ENCODE measurements around the gene FAM120B.
"Not testable (repeated sequence)": the region's sequence is repeated elsewhere in the genome, so short reads cannot be mapped to it uniquely, and the experiment has no call there.

The FAM120B gene

DNA sequence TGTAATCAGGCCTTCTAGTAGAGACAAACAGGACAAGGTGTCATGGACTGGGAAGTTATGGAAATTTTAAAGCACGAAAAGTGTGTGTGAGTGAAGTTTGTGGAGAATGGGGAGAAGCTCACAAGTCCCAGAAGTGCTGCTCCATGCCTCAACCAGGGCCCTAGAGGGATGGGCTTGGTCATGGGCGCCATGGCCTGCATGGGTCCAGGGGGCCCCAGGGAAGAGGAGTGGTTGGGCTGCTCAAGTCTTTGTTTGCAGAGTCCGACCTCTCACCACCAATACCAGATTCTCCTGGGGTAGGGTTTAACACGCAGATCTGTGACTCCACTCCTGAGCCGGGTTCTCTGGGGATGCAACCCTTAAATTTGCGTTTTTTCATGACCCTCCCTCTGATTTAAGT, 88.4 kb downstream of the FAM120B start:
- no peak for DNase-seq

- DNase-seq = not testable (repeated sequence)
Measured at GRCh38 chr6:170398743-170399369, 92.3 kb downstream of the FAM120B start.

- DNase-seq = not testable (repeated sequence)
Measured at GRCh38 chr6:170399955-170400558, 93.5 kb downstream of the FAM120B start.

GRCh38 chr6:170402318-170403040, 95.9 kb downstream of the FAM120B start:
- no peak for DNase-seq

DNA sequence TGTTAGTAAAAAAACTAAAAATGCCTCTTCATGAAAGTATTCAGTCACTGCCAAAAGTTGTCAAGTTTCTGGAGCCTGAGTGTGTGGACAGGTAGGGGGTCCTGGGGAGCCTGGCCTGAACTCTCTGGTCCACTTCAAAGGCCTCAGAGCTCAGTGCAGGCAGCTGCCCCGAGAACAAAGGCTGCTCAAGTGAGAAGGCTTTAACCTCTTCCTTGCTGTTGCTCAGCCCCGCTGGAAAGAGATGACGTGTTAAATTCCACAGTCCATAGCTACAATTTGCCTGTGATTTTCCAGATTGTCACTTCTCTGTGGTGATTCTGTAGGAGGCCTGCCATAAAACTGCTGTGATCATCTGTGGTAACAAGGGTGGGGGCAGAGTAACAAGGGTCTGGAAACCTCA, 96.9 kb downstream of the FAM120B start:
- DNase-seq = no peak

DNA sequence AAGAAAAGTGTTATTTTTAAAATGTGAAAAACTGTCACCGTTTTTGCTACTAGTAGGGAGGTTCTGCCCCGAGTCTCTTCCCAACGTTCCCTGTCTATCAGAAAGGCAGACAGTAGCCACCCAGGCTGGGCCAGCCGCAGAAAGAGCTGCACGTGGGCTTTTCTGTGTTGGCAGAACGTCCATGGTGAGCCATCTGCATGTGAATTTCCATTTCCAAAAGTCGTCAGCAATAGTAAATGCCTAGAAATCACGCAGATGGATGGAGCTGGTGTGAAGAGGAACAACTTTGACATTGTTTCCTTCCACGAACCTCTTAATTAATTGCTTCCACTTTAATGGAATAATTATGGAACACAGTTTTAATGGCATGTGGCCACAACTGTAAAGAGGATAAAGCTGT, 97.5 kb downstream of the FAM120B start:
- no peak for DNase-seq

- DNase-seq = no peak
Measured at GRCh38 chr6:170404697-170405096, 98.1 kb downstream of the FAM120B start.

- no peak for DNase-seq
Measured at GRCh38 chr6:170405311-170405975, 98.9 kb downstream of the FAM120B start.

DNA sequence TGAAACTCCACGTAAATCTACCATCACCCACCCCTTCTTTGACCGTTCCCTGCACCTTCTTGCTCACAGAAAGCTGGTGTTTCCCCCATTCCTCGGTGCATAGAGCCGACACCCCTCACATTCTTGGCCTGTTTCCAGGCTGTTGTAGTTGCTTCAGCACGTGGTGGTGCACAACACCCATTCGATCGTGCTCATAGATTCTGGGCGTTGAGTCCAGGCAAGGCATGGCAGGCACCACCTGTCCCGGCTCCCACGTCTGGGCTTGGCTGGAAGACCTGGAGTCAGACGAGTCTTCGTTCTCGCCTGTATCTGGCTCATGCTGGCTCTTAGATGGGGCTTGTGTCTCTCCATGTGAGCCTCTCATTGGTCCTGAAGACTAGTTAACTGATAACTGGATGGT, 100.6 kb downstream of the FAM120B start:
- DNase-seq = no peak

DNA sequence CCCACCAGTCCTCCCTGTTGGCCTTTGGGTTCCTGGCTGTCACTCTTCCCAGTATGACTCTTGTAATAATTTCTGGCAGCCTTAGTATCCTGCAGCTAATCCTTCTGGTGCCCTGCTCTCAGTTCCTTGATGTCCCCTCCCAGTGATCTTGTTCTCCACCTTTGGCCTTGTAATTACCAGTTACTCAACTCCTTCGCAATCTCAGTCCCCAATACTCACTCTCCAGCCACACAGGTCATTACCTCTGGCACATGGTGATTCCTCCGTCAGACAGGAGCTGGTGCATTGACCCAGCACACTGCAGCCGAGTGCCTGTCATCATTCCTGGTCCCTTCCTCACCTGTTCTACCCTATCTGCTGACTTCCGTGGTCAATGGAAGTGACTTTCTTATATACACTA, 101.4 kb downstream of the FAM120B start:
- no peak for DNase-seq

DNA sequence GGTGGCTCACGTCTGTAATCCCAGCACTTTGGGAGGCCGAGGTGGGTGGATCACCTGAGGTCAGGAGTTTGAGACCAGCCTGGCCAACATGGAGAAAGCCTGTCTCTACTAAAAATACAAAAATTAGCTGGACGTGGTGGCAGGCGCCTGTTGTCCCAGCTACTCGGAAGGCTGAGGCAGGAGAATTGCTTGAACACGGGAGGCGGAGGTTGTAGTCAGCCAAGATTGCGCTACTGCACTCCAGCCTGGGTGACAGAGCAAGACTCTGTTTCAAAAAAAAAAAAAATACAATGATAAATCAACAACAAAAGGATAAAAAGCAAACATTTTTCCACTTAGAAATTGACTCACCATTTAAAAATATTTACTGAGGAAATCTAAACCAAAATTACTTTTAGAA, 103.2 kb downstream of the FAM120B start:
- not testable (repeated sequence) for DNase-seq

DNA sequence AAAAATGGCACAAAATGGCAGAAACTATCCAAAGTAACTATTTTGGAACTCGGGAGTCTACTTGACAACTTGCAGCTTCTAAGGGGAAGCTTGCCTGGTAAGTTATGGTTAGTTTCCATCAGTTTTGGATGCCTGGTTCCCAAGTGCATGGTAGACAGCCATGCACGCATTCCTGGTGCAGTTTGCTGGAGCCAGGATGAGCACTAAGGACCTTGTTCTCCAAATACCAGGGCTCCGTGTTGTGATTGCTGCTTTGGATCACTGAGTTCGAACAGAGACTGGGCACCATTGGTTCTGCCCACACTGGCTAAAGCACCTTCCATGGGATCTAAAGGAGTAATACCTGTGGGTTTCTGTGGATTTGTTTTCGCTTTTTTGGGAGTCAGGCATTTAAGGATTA, 103.7 kb downstream of the FAM120B start:
- no peak for DNase-seq

DNA sequence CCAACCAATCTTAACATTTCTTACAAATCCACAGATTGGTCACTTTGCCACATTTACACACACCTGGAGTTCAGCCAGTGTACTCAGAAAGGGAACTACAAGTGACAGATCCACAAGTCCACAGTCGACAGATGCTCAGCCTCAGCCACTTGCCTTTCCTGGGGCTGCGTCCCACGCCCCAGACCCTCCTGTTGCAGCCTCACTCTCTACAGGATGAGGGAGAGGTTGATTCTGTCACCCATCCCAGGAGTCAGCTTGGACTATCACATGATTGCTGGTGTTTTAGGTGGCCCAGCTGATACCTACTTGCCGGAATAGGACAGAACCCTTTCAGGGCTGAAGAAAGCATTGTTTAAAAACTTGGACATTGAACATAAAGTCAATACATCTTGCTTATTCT, 108.8 kb downstream of the FAM120B start:
- DNase-seq = no peak

GRCh38 chr6:170416303-170416702, 109.7 kb downstream of the FAM120B start:
- no peak for DNase-seq

DNA sequence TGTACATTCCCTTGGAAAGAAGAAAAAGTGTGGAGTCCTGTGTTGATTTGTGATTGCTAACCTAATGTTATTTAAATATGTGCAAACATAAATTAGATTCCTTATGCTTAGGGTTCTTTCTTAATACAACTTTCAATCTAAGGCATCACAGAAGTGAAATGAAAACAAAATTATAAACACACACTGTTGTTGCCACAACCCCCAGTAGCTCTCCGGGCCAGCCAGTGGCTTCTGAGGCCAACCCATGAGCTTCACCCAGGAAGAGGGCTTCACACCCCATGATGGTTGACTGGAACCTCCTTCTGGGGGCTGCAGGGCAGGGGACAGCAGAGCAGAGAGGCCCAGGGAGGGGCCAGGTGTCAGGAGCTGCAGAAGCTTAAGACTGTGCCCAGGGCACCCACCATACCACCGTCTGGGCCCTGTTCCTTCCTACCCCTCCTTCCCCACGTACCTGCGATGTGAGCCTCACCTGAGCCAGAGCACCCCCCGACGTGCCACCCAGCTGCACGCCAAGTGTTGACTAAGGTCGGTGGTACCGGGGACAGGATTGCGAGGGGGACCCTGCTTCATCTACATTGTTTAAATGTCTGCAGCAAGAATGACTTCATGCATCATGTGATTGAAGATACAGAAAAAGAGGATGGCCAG, 110.5 kb downstream of the FAM120B start:
- no peak for DNase-seq

GRCh38 chr6:170417881-170418280, 111.3 kb downstream of the FAM120B start:
- no peak for DNase-seq

- no peak for DNase-seq
Measured at GRCh38 chr6:170420283-170420682, 113.7 kb downstream of the FAM120B start.

GRCh38 chr6:170420791-170421776, 114.5 kb downstream of the FAM120B start:
- no peak for DNase-seq

DNA sequence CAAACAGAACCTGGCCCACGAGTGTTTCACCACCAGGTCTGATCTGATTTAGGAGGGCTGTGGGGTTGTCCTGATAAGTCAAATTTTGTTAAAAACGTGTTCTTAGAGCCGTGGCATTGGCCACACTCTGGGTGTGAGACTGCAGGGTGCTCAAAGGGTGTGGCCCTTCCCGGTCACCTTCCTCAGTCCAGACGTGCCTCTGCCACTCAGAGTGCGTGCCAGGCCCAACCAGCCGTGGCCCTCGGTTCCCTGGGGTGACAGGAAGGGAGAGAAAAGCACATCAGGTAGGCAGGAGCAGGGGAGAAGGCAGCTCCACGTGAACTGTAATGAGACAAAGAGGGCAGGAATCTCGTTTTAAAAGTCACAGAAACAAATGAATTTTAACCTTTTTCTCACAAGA, 115.4 kb downstream of the FAM120B start:
- DNase-seq = no peak

- DNase-seq = no peak
Measured at GRCh38 chr6:170423030-170423429, 116.5 kb downstream of the FAM120B start.

DNA sequence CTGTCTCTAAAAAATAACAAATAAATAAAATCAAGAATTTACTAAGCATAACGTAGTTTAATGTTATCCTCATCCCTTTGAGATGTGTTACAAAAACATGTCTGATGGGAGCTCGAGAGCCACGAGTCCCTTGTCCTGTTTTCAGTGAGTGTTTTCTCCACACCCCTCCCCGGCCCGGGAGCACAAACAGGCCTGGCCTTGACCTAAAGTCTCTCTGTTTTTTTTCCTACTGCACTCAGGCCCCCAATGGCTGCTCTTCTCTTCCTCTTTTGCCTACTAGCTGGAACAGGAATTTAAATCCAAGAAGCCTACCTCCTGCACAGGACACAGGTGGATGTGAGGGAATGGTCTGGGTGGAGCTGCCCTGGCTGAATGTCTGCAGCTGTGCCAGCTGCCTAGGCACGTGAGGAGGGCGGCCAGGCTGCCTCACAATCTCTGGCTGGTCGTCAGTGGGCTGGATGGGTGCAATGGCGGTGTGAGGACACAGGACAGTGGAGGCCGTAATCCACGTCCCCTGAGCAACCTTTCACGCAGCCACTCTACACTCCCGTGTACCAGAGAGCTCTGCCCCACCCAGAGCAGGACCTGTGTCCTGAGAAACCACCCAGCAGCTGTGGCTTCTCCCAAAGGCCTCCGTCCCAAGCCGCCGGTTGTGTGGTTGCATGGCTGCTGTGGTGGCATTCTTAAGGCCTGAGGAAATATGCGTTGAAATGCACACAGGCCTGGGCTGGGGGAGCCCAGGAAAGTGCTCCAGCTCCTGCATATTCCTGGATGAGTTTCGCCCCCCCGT, 117.5 kb downstream of the FAM120B start:
- DNase-seq = no peak

Data from activated CD8-positive, alpha-beta memory T cell treated with anti-CD3 and anti-CD28 coated beads for 24 hours (primary cell).